ENCODE measurements around the gene TRAFD1. TPM values are rescaled to one million over a fixed set of nuclear protein-coding genes. Genes with fewer than 3 reads are reported as not detected.
"Not testable (repeated sequence)": the region's sequence is repeated elsewhere in the genome, so short reads cannot be mapped to it uniquely, and the experiment has no call there.

Gene TRAFD1
- polyA plus RNA-seq, 1 donor from 2014 or later: 75.6 TPM

GRCh38 chr12:112153893-112154219 is 28.5 kb downstream of the TRAFD1 start:
- TF ChIP-seq CTCF (IDR thresholded peaks at IDR 0.05; ENCODE audit: poor library complexity, severe bottlenecking): no peak
- Histone ChIP-seq H2AFZ (ENCODE audit: low read depth, low read length) (no peak overlapping the region), H3K4me3 (ENCODE audit: low read length) (no peak overlapping the region), H3K9me3 (ENCODE audit: low read length) (no peaks in the 10 kb centered on the region), H3K79me2 (replicated peaks; ENCODE audit: insufficient read depth, low read length) (no peaks in the 10 kb centered on the region), H4K20me1 (ENCODE audit: insufficient read depth) (no peaks in the 10 kb centered on the region), H3F3A (ENCODE audit: insufficient read depth, low read length, poor library complexity, severe bottlenecking) (no peaks in the 10 kb centered on the region), H3K27me3 (ENCODE audit: insufficient read depth, low read depth, low read length) (no peaks in the 10 kb centered on the region), H3K9ac (ENCODE audit: low read length) (no peak overlapping the region), H3K36me3 (ENCODE audit: insufficient read depth, low read length) (no peaks in the 10 kb centered on the region), H3K27ac (ENCODE audit: low read length) (no peak overlapping the region), H3K4me2 (ENCODE audit: low read length) (no peak overlapping the region), H3K9me2 (ENCODE audit: insufficient read depth, low read length) (no peaks in the 10 kb centered on the region)

GRCh38 chr12:112158461-112159145 is 33.2 kb downstream of the TRAFD1 start:
- H3K9ac ChIP-seq (ENCODE audit: low read length); H3K9me3 ChIP-seq (ENCODE audit: low read length); H3K27me3 ChIP-seq (ENCODE audit: insufficient read depth, low read depth, low read length); H3K36me3 ChIP-seq (ENCODE audit: insufficient read depth, low read length); H3K27ac ChIP-seq (ENCODE audit: low read length); H3K9me2 ChIP-seq (ENCODE audit: insufficient read depth, low read length); H3K4me2 ChIP-seq (ENCODE audit: low read length); H3K4me3 ChIP-seq (ENCODE audit: low read length); H2AFZ ChIP-seq (ENCODE audit: low read depth, low read length); H3F3A ChIP-seq (ENCODE audit: insufficient read depth, low read length, poor library complexity, severe bottlenecking); H4K20me1 ChIP-seq (ENCODE audit: insufficient read depth); H3K79me2 ChIP-seq (replicated peaks; ENCODE audit: insufficient read depth, low read length): not testable (repeated sequence)

GRCh38 chr12:112159146-112159541 is 33.8 kb downstream of the TRAFD1 start:
- Histone ChIP-seq H3K9me2 (ENCODE audit: insufficient read depth, low read length) (no peaks in the 10 kb centered on the region), H3K36me3 (ENCODE audit: insufficient read depth, low read length) (no peaks in the 10 kb centered on the region), H2AFZ (ENCODE audit: low read depth, low read length) (no peak overlapping the region), H3K27ac (ENCODE audit: low read length) (no peak overlapping the region), H3K27me3 (ENCODE audit: insufficient read depth, low read depth, low read length) (no peaks in the 10 kb centered on the region), H3K4me2 (ENCODE audit: low read length) (no peak overlapping the region), H4K20me1 (ENCODE audit: insufficient read depth) (no peaks in the 10 kb centered on the region), H3K9ac (ENCODE audit: low read length) (no peak overlapping the region), H3K9me3 (ENCODE audit: low read length) (no peaks in the 10 kb centered on the region), H3K79me2 (replicated peaks; ENCODE audit: insufficient read depth, low read length) (no peaks in the 10 kb centered on the region), H3K4me3 (ENCODE audit: low read length) (no peak overlapping the region), H3F3A (ENCODE audit: insufficient read depth, low read length, poor library complexity, severe bottlenecking) (no peaks in the 10 kb centered on the region)
- TF ChIP-seq EZH2 (IDR thresholded peaks at IDR 0.05; ENCODE audit: borderline replicate concordance, insufficient read depth, low read length, poor library complexity, severe bottlenecking): no peak

GRCh38 chr12:112160611-112161010 is 35.3 kb downstream of the TRAFD1 start:
- Histone ChIP-seq H3K27me3 (ENCODE audit: insufficient read depth, low read depth, low read length) (no peaks in the 10 kb centered on the region), H3K4me3 (ENCODE audit: low read length) (no peak overlapping the region), H3F3A (ENCODE audit: insufficient read depth, low read length, poor library complexity, severe bottlenecking) (no peaks in the 10 kb centered on the region), H3K4me2 (ENCODE audit: low read length) (no peak overlapping the region), H4K20me1 (ENCODE audit: insufficient read depth) (no peaks in the 10 kb centered on the region), H3K36me3 (ENCODE audit: insufficient read depth, low read length) (peaks cover under 1% of the 10 kb centered on the region), H3K79me2 (replicated peaks; ENCODE audit: insufficient read depth, low read length) (no peaks in the 10 kb centered on the region), H3K9me3 (ENCODE audit: low read length) (no peaks in the 10 kb centered on the region), H2AFZ (ENCODE audit: low read depth, low read length) (no peak overlapping the region), H3K9me2 (ENCODE audit: insufficient read depth, low read length) (no peaks in the 10 kb centered on the region), H3K27ac (ENCODE audit: low read length) (no peak overlapping the region), H3K9ac (ENCODE audit: low read length) (no peak overlapping the region)
- TF ChIP-seq MXI1 (conservative IDR thresholded peaks at IDR 0.05; ENCODE audit: poor library complexity, severe bottlenecking) (no peak), EZH2 (IDR thresholded peaks at IDR 0.05; ENCODE audit: borderline replicate concordance, insufficient read depth, low read length, poor library complexity, severe bottlenecking) (no peak), POLR2AphosphoS5 (IDR thresholded peaks at IDR 0.05) (no peak), TAF1 (IDR thresholded peaks at IDR 0.05; ENCODE audit: low read depth) (no peak), RAD21 (conservative IDR thresholded peaks at IDR 0.05) (no peak)
